HG03175 (cell line): Measurements from ENCODE around the gene LHFPL3.

ENCODE experiments used
- ATAC-seq: cut with Tn5 transposase; IDR thresholded peaks from one replicate; pipeline ENCODE4 v1.9.1; 2021; ENCODE audit warnings: mild to moderate bottlenecking, moderate library complexity; ENCODE audit not compliant: unreplicated experiment

LHFPL3 gene

DNA sequence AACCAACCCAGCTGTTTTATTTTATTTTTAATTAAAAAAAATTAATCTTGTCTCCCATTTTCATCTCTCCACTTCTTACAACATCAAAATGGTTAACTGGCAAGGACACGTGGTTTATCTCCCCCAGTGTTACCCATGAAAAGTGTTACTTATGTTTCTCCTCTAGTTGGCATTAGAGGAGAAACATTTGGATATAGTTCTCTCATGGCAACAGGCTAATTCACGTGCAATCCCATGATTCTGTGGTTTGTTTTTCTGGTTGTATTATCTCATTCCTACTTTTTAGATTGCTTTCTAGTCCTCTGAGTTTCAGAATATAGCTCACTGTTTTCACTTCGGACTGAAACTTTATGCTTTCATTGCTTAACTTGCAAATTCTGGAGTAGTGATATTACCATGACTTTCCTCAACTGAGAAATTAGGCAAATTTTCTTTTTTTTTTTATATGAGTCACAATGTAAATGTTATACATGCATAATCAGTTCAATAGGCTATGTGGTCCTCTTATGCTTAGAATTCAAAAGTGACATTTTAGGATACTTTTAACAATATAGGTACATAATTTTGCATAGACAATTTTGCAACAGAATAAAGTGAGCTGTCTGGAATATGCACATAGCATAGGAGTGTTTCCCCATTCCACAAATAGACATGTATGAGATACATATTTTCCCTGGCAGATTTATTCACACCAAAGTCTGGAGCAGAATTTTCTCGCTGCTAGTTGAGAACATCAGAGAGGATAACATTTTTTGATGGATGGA is 43.0 kb downstream of the LHFPL3 start:
- no peak for ATAC-seq

GRCh38 chr7:104371980-104372357 is 43.6 kb downstream of the LHFPL3 start:
- ATAC-seq = no peak

- no peak for ATAC-seq
These were observed 54.2 kb downstream of the LHFPL3 start for GRCh38 chr7:104382616-104383015.

- no peak for ATAC-seq
These were observed 58.5 kb downstream of the LHFPL3 start for GRCh38 chr7:104386943-104387342.

- ATAC-seq = no peak
These were observed 59.8 kb downstream of the LHFPL3 start for GRCh38 chr7:104388222-104388621.

DNA sequence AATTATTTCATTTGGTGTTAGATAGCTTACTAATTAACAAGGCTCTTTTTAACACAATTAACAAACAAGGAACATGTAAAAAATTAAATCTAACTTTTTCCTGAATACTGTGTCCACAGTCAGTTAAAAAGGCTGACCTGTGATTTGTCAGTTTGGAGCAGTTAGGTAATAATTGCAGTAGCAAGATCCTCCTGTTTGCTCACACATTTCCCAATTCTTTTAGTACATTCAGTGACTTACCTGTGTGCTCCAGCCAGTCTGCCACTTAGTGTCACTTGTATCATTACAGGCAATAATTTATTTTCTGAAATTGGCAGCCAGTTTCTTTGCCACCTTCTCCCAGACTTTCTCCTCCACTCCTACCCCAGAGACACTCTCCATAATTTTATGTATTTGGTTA is 66.8 kb downstream of the LHFPL3 start:
- ATAC-seq = no peak

GRCh38 chr7:104397442-104397841 is 69.0 kb downstream of the LHFPL3 start:
- no peak for ATAC-seq

GRCh38 chr7:104408371-104408770 is 80.0 kb downstream of the LHFPL3 start:
- no peak for ATAC-seq

GRCh38 chr7:104410742-104411141 is 82.3 kb downstream of the LHFPL3 start:
- ATAC-seq = no peak

DNA sequence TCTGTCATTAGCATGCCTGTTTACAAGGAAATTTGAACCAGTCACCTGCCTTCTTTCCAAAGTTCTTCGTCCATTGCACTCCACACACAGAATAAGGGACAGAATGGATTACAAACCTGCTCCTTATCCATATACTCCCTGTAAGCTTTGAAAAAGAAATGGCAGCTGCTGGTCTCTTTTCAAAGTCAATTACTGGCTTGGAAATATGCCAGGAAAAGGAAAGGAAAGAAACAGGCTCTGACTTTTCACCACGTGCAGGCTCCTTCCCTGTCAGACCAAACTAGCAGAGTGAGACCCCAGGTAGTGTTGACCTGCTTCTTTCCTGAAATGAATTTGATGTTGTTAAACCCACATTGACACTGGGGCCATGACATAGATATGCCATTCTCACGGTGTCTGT is 84.5 kb downstream of the LHFPL3 start:
- no peak for ATAC-seq

DNA sequence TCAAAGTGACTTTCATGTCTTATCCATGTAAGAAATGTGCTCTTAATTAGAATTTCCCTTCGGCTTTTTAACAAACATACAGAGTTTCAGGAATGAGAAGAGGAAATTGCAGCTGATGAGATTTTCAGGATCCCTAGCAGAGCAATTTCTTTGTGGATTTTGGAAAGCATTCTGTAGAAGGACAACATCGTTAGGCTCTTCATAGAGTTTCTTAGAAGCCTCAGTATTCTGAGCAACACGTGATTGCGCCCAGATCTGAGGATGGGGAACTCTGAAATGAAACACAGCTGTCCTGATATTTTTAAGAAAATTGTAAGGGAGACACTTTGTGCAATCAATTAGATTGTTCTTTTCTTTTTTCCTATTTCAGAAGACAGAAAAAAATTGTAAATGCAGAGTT is 85.8 kb downstream of the LHFPL3 start:
- ATAC-seq = no peak

GRCh38 chr7:104415700-104416099 is 87.3 kb downstream of the LHFPL3 start:
- no peak for ATAC-seq

- no peak for ATAC-seq
These were observed 88.5 kb downstream of the LHFPL3 start for GRCh38 chr7:104416866-104417393.

- no peak for ATAC-seq
These were observed 103.5 kb downstream of the LHFPL3 start for GRCh38 chr7:104431930-104432329.

GRCh38 chr7:104434129-104434528 is 105.7 kb downstream of the LHFPL3 start:
- no peak for ATAC-seq

DNA sequence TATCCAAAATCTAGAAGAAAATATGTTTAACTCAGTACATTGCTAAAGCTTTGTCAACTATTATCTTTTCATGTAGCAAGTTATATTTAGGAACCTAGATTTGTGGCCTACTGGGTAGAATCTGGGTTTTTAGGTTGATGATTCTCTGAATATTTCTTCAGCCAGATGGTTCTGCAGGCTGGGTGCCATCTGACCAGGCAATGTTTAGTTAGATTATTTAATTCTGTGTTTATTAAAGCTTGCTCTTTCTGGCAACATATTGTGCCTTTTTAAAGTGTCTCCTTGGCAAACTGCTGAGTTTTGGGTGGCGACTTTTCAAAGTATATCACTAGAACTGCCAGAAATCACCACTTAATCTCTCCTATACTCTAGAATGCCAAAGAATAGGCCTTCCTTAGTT is 114.1 kb downstream of the LHFPL3 start:
- no peak for ATAC-seq

DNA sequence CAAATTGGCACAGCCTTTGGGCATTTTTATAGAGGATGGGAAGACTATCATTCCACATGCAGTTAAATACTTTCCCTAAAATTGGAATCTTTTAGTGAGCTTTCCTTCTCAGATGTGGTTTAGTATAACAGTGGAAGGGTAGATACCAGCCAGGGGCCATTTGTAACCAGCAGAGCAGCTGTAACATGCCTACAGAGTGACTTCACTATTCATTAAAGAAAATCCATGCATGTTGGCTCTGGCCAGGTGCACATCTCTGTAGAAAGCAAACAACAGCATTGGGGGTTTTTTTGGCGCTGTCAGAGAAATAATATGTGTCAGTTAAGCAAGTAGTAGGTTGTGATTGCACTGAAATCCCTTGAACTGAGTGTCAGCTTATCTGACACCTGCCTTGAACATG is 115.6 kb downstream of the LHFPL3 start:
- ATAC-seq = no peak

GRCh38 chr7:104445393-104445792 is 117.0 kb downstream of the LHFPL3 start:
- no peak for ATAC-seq

DNA sequence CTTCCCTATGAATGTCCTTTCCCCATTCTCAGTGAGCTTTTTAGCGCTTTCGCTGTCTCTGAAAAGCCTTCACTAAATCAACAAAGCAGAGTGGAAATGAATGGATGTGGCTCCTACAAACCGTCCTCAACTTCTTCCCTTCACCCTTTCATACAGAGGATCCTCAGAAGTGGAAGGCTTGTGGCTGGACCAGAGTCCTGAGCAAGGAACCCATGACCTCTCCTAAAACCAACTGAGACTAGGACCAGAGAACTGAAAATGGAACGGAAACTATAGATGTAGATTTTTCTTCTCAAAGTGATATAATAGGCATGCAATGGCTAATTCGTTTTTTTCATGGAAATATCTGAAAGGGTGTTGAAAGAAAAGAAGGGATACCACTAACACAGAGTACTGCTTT is 122.5 kb downstream of the LHFPL3 start:
- ATAC-seq = no peak

- no peak for ATAC-seq
These were observed 124.8 kb downstream of the LHFPL3 start for GRCh38 chr7:104453190-104453589.

GRCh38 chr7:104458875-104459274 is 130.5 kb downstream of the LHFPL3 start:
- no peak for ATAC-seq

DNA sequence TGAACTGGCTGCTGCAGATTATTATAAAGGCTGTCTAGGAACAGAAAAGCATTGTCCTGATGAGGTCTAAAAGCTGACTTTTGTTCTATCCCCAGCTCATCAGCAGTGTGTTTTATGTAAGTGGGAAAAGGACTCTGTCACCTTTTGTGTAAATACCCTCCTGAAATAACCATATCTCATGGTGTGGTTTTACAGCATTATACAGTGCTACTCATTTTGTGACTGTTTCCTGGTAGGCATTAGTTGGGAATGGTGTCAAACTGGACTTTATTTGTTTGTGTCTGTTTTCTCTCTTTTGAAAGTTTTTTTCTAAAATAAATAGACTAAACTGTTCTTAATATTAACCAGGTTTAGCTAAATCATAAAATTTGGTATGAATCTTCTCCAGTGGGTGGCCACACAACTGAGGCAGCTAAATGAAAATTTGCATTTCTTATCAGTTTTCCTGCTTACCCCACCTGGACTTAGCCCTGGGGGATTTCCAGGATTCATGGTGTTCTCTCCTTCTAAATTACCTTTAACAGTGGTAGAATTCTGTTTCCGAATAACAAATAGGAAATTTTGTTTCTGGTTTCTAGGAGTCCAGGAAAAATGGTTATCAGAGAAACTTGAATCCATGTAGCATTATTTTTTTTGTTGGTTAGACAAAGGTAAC is 140.9 kb downstream of the LHFPL3 start:
- ATAC-seq = no peak
